Urothelium cell line (cell line): ENCODE data around the gene NCOA1.
"Not testable (repeated sequence)": the region's sequence is repeated elsewhere in the genome, so short reads cannot be mapped to it uniquely, and the experiment has no call there.

Experiments used
- DNase-seq: peaks from one replicate; pipeline ENCODE4 v3.0.0; 2011; ENCODE audit warnings: low spot score, mixed read lengths
- FAIRE-seq: peaks from 2 replicates; lab custom pipeline; 2011; peaks lifted over from hg19 to GRCh38; lab: Jason Lieb, UNC

The NCOA1 gene

DNA sequence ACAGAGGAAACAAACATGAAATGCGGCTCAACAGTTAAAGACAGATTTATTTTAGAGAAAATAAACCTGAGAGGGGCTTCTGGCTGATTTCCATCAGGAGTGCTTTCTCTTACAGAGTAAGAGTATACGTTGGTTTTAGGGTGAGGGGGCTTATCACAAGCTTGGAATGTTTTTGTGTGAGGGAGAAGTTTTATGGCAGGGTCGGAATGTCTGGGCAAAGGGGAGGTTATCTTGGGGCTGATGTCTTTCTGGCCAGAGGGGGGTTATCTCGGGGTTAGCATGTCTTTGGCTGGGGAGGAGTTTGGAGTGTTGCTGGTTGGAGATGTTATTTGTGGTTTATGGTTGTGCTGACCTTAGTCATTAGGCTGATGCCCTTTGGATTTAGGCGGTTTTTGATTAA, 280.0 kb downstream of the NCOA1 start:
- DNase-seq (no peak), FAIRE-seq (no peak)

DNA sequence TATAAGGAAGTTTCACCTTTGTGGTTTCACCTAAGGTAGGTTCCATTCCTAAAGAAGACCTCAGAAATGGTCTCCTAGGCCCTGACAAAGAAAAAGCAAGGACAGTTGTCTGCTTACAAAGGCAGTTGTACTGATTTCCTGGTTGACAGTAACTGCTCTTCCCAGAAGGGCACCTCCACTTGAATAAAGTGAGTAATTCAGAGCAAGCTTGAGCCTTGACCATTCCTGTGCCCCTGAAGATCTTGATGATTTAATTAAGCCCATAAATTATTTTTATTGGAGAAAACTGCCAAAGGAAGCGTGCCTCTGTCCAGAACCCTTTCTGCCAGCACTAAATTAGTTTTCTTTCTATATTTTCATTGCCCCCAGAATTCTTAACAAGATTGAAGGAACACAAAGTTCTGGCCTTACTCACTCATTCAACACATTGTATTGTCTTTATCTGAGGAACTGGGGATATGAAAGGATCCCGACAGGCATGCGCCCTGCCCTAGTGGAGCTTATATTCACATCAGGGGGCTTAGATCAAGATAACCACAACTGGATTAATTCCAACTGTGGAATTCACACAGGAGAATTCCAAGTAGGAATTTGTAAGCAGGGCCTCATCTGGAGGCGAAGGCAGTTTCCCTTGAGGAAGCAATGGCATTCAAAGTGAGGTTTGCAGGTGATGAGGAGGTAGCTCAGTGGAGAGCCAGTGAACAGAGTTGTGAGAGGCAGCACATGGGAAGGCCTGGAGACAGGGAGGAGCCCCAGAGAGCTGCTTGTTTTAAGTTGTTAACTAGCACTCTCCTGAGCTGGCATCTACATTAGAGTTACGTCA, 280.9 kb downstream of the NCOA1 start:
- DNase-seq (no peak), FAIRE-seq (no peak)

DNA sequence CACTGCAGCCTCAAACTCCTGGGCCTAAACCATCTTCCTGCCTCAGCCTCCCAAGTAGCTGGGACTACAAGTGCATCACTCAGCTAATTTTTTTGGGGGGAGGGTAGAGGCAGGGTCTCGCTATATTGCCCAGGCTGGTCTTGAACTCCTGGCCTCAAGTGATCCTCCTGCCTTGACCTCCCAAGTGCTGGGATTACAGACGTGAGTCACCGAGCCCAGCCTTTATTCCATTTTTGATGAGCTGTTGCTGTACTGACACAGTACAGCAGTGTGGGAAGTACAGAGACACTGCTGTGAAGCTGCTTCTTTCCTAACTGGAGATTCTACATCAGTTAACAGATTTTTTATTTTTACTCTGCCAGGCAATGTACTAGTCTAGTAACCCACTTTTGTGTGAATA, 283.3 kb downstream of the NCOA1 start:
- DNase-seq (no peak), FAIRE-seq (no peak)

DNA sequence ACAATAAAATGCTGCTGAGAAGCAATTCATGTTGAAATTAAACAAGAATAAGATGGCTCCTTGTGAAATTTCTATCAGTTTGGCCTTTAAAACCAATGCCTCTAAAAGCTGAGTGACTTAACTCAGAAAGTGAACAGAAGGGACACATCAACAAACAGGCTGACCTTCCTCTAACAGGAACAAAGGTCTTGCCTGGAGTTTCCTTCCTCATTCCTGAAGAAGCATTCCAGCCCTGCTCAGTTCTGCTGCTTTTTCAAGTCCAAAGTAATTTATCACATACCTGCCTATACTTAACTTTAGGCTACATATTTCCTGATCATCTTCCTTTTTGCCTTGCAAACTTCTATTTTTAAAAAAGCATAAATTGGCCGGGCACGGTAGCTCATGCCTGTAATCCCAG, 288.1 kb downstream of the NCOA1 start:
- no peak for DNase-seq
- FAIRE-seq, result no peak

DNA sequence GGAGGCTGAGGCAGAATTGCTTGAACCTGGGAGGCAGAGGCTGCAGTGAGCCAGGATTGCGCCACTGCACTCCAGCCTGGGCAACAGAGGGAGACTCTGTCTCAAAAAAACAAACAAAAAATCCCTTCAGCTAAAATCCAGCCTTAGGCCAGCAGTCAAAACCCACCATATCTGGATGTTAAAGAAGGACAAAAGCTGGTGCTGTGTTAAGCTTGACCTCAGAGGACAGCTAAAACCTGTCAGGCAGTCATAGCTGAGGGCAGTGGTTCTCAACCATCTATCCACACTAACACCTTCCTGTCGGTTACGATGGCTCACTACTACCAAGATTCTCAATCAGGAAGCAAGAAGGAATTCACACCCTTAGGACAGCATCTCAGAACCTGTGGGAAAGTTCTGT, 292.6 kb downstream of the NCOA1 start:
- DNase-seq, result no peak
- FAIRE-seq, result no peak

DNA sequence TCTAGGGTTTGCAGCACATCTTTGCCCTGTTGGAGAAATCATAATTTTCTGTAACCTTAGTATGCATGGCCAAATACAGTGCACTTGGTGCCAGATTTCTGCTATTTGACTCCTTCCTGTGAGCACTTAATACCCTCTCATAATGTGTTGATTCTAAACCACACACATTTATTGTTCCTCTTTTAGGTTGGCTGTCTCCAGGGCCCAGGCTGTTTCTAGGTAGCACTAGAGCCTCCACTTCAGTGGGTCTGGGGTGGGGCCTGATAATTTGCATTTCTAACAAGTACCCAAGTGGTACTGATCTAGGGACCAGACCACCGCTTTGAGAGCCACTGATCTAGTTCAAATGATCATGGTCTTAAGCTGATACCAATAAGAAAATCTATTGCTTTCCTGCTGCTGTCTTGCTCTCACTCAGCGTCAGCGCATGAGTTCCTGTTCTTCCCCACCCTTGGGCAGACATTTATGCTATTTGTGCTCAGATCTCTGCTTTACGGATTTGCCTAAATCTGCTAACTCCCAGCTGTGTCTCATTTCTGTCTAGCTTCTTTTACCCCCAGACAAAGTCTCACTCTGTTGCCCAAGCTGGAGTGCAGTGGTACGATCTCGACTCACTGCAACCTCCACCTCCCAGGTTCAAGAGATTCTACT, 294.7 kb downstream of the NCOA1 start:
- FAIRE-seq, result no peak

DNA sequence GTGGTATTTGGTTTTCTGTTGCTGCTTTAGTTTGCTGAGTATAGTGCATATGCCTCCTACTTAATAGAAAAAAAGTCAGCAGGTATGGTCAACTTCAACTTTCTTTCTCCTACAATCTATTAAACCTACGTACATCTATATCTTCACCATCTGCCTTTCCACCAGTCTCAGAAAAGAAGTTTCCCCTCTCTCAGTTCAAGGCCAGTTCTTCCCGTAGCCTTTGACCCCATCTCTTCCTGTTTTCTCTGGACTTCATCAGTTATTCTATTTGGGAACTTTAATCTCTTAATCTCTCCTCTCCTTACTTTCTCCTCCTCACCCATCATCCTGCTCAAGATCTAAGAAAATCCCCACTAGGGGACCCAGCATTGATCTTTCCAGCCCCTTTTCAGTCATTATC, 296.5 kb downstream of the NCOA1 start:
- no peak for FAIRE-seq

More for the DNA sequence above, 294.7 kb downstream of the NCOA1 start:
- DNase-seq, result no peak

DNA sequence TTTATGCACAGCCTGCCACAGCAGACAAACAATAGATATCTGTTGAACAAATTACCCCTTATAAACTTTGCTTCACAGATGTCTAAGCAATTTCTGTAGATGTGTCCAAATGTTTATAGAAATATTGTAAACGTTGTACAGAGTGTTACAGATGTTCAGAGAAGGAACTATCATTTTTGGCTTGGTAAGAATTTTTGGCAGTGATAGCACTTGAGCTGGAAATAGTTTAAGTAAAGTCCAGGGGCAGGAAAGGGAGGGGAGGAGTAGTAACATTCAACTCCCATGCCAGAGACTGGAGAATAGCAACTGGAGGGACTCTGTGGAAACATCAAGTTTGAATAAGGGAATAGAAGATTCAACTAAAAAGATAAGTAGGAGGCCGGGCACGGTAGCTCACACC, 297.8 kb downstream of the NCOA1 start:
- FAIRE-seq (no peak), DNase-seq (no peak)

More for the DNA sequence above, 296.5 kb downstream of the NCOA1 start:
- no peak for DNase-seq

DNA sequence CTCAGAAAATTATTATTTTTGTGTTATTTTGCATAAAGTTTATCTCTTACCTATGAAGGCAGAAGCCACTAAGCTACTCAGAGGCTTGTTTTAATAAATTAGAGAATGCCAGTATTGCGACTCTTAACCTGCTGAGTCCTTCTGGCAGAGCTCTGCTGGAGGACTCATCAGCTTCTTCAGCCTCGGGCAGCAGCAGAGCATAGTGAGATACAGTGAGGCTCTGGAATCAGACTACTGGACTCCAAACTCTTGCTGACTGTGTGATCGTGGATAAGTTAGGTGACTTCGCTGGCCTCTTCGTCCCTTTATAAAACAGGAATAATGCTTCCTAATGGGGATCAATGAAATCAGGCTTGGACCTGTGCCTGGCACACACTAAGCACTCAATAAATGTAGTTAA, 300.4 kb downstream of the NCOA1 start:
- DNase-seq (no peak), FAIRE-seq (no peak)

DNA sequence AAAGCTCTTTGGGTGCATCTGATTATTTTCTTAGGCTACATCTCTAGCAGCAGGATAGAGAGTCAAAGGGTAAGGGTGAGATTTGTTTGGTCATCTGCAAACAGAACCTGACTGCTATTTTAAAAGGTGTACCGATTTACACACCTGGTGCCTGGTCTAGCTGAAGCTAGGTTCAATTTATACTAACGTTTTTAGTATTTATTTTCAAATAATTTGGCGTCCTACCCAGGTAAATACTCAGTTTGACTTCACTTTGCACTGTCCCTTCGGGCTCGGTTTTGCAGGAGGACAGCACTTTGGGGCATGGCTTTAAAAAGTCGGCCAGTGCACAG, 301.5 kb downstream of the NCOA1 start:
- DNase-seq (no peak), FAIRE-seq (no peak)

DNA sequence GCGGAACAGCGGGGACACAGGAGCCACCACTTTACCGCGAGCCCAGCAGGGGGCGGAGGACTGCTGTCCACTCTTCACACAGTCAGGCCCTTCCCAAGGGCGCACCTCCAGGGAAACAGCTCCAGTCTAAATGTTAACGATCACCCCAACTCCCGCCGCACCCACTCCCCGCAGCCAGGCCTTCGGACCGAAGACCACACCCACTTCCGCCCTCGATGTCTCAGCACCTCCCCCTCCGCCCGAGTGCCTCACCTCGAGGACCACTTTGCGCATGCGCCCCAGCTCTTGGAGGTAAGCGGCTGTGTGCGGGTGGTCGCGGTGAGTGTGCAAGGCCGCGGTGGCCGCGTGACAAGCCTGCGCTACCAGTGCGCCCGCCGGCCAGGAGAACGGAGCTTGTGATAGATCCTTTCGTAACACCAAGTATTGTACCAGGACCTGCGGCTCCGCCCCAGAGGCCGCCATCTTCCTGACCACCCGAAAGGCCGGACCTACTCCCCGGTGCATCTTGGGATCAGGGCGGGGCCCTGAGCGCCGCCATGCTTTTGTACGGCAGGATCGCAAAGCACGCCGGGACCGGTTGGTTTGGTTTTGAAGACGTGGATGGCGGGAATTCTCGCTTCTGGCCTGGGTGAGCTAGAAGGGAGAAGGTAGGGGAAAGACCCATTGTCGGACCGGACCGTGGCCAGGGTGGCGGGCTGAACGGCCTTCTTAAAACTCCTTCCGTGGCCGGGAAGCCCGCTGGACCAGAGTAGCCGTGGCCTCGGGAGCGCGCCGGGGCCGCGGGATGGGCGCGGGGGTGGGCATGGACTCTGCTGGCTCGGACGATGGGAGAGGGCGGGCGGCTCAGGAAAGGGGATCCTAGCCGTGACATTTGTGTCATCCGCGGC, 302.1 kb downstream of the NCOA1 start, which contains the start of the genes CENPO and PTRHD1:
CENPO (plus strand) TSS at position 552 of the 887 bp plus-strand sequence. CDS start 495 bp downstream, outside the sequence.
PTRHD1 (minus strand) TSS at position 518 of the 887 bp plus-strand sequence; CDS start at position 504, 14 bp downstream.
- DNase-seq (peak; percentile 98), FAIRE-seq (peak; percentile 70)

DNA sequence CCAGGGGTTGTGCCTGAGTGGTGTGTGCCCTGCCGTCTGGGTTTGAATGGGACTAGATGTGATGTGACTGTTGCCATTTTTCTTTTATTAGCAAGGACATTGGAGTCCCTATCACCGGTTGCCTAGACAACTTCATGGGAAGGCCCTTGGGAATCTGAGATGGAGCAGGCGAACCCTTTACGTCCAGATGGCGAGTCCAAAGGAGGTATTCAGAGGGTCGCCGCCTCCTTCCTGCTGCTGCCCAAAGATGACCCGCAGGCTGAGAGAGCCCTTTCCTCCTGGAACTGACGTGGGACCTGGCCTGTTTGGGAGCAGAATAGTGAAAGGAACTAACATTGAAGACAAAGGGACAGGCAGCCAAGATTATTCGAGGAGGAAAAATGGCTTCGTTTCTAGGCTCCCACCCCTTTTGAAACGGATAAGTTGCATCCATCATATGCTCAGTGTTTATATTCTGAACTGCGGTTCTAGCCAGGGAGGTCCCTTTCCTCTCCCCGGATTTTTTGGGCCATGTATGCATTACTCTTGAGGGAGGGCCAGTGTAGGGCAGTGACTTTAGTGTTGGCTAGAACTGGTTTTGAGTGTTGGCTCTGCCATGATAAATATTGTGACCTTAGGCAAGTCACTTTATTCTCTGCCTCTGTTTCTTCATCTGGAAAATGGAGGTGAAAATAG, 302.8 kb downstream of the NCOA1 start:
- FAIRE-seq (no peak), DNase-seq (peak; percentile 39)

DNA sequence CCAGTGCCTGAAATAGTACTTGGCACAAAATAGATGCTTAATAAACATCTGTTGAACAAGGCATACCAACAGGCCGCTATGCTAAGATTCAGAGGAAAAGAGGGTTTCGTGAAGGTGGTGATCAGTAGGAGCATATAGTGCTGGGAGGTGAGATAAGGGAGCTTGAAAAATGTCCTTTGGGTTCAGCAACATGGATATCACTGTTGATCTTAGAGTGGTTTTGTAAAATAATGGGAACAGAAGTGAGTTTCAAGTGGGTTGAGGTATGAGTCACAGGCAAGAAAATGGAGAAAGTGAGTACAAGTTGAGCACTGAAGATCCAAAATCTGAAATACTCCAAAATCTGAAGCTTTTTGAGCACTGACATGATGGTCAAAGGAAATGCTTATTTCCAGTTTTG, 306.6 kb downstream of the NCOA1 start:
- FAIRE-seq, result no peak
- no peak for DNase-seq

DNA sequence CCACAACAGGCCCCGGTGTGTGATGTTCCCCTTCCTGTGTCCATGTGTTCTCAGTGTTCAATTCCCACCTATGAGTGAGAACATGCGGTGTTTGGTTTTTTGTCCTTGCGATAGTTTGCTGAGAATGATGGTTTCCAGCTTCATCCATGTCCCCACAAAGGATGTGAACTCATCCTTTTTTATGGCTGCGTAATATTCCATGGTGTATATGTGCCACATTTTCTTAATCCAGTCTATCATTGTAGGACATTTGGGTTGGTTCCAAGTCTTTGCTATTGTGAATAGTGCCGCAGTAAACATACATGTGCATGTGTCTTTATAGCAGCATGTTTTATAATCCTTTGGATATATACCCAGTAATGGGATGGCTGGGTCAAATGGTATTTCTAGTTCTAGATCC, 309.4 kb downstream of the NCOA1 start:
- not testable (repeated sequence) for DNase-seq, FAIRE-seq

DNA sequence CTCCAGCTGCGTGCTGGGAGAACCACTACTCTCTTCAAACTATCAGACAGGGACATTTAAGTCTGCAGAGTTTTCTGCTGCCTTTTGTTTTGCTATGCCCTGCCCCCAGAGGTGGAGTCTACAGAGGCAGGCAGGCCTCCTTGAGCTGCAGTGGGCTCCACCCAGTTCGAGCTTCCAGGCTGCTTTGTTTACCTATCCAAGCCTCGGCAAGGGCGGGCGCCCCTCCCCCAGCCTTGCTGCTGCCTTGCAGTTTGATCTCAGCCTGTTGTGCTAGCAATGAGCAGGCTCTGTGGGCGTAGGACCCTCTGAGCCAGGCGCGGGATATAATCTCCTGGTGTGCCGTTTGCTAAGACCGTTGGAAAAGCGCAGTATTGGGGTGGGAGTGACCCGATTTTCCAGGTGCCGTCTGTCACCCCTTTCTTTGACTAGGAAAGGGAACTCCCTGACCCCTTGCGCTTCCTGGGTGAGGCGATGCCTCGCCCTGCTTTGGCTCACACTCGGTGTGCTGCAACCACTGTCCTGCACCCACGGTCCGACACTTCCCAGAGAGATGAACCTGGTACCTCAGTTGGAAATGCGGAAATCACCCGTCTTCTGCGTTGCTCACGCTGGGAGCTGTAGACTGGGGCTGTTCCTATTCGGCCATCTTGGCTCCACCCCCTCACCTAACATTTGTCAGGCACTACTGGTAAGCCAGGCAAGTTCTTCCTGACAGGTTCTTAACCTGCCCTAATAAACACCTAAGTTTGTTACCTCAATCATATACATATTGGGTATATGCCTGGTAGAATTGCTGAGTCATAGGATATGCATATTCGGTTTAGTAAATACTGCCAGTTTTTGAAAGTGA, 315.0 kb downstream of the NCOA1 start:
- FAIRE-seq, DNase-seq: not testable (repeated sequence)

DNA sequence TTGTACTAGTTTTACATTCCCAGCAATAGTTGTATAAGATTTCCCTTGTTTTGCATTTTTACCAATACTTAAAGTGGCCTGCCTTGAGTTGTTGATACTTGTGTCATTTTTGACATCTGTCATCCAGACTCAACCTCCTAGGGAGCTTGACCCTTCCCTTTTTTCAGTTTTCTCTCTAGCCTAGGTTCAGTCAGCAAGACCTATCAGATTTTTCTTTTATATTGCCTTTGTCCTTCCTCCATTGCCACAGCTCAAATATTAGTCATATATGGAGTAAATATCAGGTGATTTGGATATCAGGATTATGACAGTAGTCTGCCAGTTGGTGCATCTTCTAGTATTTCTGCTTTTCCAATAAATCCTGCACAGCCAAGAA, 315.6 kb downstream of the NCOA1 start:
- FAIRE-seq (no peak), DNase-seq (no peak)

DNA sequence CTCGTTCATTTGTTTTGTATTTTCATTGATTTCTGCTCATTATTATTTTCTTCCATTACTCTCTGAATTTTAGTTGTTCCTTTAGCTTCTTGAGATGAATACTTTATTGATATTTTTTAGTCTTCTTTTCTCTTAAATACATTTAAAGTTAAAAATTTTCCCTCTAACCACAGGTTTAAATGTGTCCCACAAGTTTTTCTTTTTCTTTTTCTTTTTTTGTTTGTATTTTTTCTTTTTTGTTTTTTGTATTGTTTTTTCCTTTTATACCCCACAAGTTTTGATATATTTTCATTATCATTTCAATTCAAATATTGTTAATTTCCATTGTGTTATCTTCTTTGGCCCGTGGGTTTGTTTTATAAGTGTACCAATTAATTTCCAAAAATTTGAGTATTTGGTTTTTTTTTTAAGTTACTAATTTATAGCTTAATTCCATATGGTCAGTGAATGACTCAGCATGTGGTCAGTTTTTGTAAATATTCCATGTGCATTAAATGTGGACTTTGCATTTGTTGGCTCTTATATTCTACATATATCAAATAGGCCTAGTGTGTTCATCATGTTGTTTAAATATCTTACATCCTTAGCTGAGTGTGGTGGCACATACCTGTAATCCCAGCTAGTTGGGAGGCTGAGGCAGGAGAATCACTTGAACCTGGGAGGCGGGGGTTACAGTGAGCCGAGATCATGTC, 318.4 kb downstream of the NCOA1 start:
- no peak for FAIRE-seq

DNA sequence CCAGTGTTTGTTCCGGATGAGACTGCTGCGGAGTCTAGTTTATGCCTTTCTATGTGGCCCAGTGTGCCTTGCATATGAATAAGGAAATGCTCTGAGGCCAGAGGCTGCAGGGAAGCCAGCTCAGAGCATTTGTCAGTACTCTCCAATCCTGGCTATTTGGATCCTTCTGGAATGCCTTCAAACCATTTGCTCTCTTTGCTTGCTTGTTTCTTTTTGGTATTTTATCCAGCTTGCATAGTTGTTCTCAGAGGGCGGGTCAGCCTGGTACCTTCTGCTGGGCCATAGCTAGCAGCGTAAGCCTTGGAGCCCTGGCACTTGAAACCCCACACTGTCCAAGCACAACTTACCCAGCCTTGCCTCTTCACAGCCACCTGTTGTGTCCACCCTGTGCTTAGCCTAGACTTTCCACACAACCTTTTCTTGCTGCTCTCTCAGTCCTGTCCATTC, 322.7 kb downstream of the NCOA1 start:
- no peak for DNase-seq
- FAIRE-seq, result no peak

More for the DNA sequence above, 318.4 kb downstream of the NCOA1 start:
- DNase-seq, result no peak

DNA sequence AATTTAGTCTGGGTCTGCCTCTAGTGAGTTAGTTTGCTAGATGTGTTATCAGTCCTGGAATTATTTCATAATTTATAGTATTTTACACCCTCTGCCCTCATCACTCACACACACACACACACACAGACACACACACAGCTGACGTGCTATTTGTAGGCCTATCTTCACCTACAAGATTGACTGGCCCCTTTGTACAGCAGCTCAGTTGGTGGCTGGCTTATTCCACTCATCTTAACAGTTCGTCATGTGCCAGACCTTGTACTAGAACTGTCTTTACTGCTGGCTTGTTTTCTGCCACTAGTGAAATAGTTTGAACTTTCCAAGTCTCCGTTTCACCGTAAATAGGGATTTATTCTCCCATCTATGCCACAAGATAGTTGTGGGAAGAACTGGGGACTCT, 323.5 kb downstream of the NCOA1 start:
- FAIRE-seq (peak; percentile 59), DNase-seq (no peak)
